ENCODE measurements around the gene VMAC.

GRCh38 chr19:5927441-5927821 lies 22.8 kb downstream of the VMAC start:
- TF ChIP-seq, protein P1, sequence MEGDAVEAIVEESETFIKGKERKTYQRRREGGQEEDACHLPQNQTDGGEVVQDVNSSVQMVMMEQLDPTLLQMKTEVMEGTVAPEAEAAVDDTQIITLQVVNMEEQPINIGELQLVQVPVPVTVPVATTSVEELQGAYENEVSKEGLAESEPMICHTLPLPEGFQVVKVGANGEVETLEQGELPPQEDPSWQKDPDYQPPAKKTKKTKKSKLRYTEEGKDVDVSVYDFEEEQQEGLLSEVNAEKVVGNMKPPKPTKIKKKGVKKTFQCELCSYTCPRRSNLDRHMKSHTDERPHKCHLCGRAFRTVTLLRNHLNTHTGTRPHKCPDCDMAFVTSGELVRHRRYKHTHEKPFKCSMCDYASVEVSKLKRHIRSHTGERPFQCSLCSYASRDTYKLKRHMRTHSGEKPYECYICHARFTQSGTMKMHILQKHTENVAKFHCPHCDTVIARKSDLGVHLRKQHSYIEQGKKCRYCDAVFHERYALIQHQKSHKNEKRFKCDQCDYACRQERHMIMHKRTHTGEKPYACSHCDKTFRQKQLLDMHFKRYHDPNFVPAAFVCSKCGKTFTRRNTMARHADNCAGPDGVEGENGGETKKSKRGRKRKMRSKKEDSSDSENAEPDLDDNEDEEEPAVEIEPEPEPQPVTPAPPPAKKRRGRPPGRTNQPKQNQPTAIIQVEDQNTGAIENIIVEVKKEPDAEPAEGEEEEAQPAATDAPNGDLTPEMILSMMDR (IDR thresholded peaks at IDR 0.05; ENCODE audit: low read length), result no peak
- TF ChIP-seq EZH2 (optimal IDR thresholded peaks at IDR 0.05; ENCODE audit: low read depth, low read length), result no peak
- TF ChIP-seq EZH2phosphoT487 (IDR thresholded peaks at IDR 0.05; ENCODE audit: low read length), result no peak
